ENCODE measurements around the gene PAX8.

The PAX8 gene

GRCh38 chr2:113220970-113221708 is 57.6 kb downstream of the PAX8 start:
- DNase-seq (ENCODE audit: low spot score), result no peak

GRCh38 chr2:113219889-113220641 is 58.7 kb downstream of the PAX8 start:
- no peak for DNase-seq (ENCODE audit: low spot score)

GRCh38 chr2:113219525-113219888 is 59.2 kb downstream of the PAX8 start:
- no peak for DNase-seq (ENCODE audit: low spot score)

GRCh38 chr2:113219092-113219441 is 59.7 kb downstream of the PAX8 start:
- DNase-seq (ENCODE audit: low spot score), result no peak

GRCh38 chr2:113218283-113219091 is 60.2 kb downstream of the PAX8 start:
- no peak for DNase-seq (ENCODE audit: low spot score)

- DNase-seq (ENCODE audit: low spot score), result no peak
These were observed 61.1 kb downstream of the PAX8 start for GRCh38 chr2:113217455-113218282.

- DNase-seq (ENCODE audit: low spot score), result no peak
These were observed 61.7 kb downstream of the PAX8 start for GRCh38 chr2:113216891-113217454.

- no peak for DNase-seq (ENCODE audit: low spot score)
These were observed 62.4 kb downstream of the PAX8 start for GRCh38 chr2:113216321-113216720.

GRCh38 chr2:113215056-113215455 is 63.7 kb downstream of the PAX8 start:
- no peak for DNase-seq (ENCODE audit: low spot score)

GRCh38 chr2:113214141-113214540 is 64.6 kb downstream of the PAX8 start:
- DNase-seq (ENCODE audit: low spot score), result no peak

- DNase-seq (ENCODE audit: low spot score), result no peak
These were observed 65.4 kb downstream of the PAX8 start for GRCh38 chr2:113213061-113213930.

- DNase-seq (ENCODE audit: low spot score), result no peak
These were observed 66.3 kb downstream of the PAX8 start for GRCh38 chr2:113212245-113213060.

GRCh38 chr2:113211226-113212105 is 67.3 kb downstream of the PAX8 start:
- no peak for DNase-seq (ENCODE audit: low spot score)

- no peak for DNase-seq (ENCODE audit: low spot score)
These were observed 69.0 kb downstream of the PAX8 start for GRCh38 chr2:113209646-113210171.

GRCh38 chr2:113209011-113209645 is 69.6 kb downstream of the PAX8 start:
- no peak for DNase-seq (ENCODE audit: low spot score)

- DNase-seq (ENCODE audit: low spot score), result no peak
These were observed 70.3 kb downstream of the PAX8 start for GRCh38 chr2:113208396-113208795.

- no peak for DNase-seq (ENCODE audit: low spot score)
These were observed 71.7 kb downstream of the PAX8 start for GRCh38 chr2:113207021-113207420.

GRCh38 chr2:113206251-113206650 is 72.5 kb downstream of the PAX8 start:
- DNase-seq (ENCODE audit: low spot score), result no peak
